Upper lobe of left lung (tissue), 4 donors: Measurements from ENCODE around the gene EHF.

ENCODE experiments used
- POLR2A ChIP-seq, 4 donors: fragments of 450-650 bp; IDR thresholded peaks; one replicate each; pipeline ENCODE4 v1.5.1; 2016 to 2017; ENCODE audit warnings: antibody characterized with exemption in 4 of 4, mild to moderate bottlenecking in 2 of 4
- TF ChIP-seq, protein P1 (sequence below), 6 experiments: fragments of 450-650 bp in 4 of 6; fragments of 200-600 bp in 2 of 6; sonication (generic) in 2 of 6; IDR thresholded peaks; one replicate each; pipeline ENCODE4 v1.5.1; 2016 to 2019; ENCODE audit warnings: antibody characterized with exemption in 6 of 6

DNA sequence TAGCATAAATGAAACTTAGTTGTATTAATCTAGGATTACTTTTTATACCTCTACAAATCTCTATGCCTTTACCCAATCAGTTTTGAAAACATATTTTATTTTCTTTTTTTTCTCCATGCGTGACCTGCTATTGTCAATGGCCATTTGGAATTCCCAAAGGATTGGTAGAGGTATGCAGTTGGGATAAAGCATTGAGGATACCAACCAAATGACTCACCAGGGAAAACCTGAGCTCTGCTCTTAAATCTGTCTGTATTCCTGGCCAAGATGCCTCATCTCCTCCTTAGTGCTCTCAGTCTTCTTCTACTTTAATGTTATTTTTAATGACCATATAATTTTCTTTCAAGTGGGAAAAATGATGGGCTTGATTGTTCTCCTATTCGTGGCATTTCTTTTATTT, 61.9 kb downstream of the EHF start:
- TF ChIP-seq, protein P1, sequence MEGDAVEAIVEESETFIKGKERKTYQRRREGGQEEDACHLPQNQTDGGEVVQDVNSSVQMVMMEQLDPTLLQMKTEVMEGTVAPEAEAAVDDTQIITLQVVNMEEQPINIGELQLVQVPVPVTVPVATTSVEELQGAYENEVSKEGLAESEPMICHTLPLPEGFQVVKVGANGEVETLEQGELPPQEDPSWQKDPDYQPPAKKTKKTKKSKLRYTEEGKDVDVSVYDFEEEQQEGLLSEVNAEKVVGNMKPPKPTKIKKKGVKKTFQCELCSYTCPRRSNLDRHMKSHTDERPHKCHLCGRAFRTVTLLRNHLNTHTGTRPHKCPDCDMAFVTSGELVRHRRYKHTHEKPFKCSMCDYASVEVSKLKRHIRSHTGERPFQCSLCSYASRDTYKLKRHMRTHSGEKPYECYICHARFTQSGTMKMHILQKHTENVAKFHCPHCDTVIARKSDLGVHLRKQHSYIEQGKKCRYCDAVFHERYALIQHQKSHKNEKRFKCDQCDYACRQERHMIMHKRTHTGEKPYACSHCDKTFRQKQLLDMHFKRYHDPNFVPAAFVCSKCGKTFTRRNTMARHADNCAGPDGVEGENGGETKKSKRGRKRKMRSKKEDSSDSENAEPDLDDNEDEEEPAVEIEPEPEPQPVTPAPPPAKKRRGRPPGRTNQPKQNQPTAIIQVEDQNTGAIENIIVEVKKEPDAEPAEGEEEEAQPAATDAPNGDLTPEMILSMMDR (IDR thresholded peaks at IDR 0.05): no peak
- TF ChIP-seq POLR2A (IDR thresholded peaks at IDR 0.05): no peak
